Fibroblast of pulmonary artery (primary cell): ENCODE measurements around the gene MRE11.

Source experiments
- DNase-seq: peaks from one replicate; pipeline ENCODE4 v3.0.0-alpha.2; 2010; ENCODE audit warnings: low read depth
- H3K4me3 ChIP-seq: replicated peaks from 2 replicates; pipeline ENCODE4 v1.5.1; 2011; ENCODE audit warnings: low read depth, mild to moderate bottlenecking, control low read depth, low read length, moderate library complexity
- CTCF ChIP-seq: IDR thresholded peaks from 2 replicates; pipeline ENCODE4 v1.5.1; 2011; ENCODE audit warnings: mild to moderate bottlenecking, control low read depth, low read length, inconsistent platforms; ENCODE audit errors: missing control alignments

MRE11 gene

DNA sequence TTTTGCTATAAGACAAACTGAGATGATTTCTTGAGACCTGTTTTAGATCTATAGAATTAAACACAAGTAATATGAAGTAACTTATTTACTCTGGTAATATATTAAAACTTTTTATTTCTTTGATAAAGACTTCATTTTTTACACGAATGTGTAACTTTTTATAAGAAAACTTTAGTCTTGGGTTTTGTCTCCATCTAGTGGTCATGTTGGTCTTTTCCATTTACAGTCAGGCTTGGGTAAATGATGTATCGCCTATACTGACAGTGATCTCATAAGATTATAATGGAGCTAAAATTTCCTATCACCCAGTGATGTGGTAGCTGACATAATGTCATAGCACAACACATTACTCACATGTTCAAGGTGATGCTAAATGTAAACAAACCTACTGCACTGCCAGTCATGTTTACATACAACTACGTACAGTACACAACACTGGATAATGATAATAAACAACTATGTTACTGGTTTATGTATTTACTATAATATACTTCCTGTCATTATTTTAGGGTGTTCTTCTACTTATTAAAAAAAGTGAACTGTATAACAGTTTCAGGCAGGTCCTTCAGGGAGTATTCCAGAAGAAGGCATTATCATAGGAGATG, 11.1 kb upstream of the MRE11 start:
- no peak overlapping the region for H3K4me3 ChIP-seq
- TF ChIP-seq CTCF = peak; percentile 69
- peak; percentile 76 for DNase-seq

- DNase-seq = no peak
- H3K4me3 ChIP-seq = no peak overlapping the region
- TF ChIP-seq CTCF = no peak
These were observed 7.9 kb upstream of the MRE11 start for GRCh38 chr11:94501522-94501921.

- no peak for TF ChIP-seq CTCF
- no peak overlapping the region for H3K4me3 ChIP-seq
- no peak for DNase-seq
These were observed 6.5 kb upstream of the MRE11 start for GRCh38 chr11:94500181-94500580.

- no peak for DNase-seq
- TF ChIP-seq CTCF = no peak
- peak overlapping the region; percentile 93 for H3K4me3 ChIP-seq
These were observed 559 bp upstream of the MRE11 start for GRCh38 chr11:94494126-94494680.

DNA sequence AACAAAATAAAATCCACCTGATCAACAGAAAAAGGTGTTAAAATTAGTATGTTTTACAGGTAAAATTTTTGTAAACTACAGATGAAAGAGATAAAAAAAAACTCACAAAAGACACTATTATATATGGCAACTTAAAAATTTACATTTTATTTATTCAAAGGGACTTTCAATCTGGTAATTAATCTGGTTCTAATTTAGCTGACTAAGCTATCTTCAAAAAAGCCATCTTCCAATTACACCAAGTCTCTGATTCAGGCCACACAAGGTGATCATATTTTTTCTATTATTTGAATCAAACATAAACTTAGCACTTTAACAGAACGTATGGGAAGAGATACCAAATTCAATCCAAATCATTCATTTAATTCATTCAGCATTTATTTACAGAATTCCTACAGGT, 7.6 kb downstream of the MRE11 start:
- no peak for TF ChIP-seq CTCF
- no peak for DNase-seq
- H3K4me3 ChIP-seq = no peak overlapping the region

DNA sequence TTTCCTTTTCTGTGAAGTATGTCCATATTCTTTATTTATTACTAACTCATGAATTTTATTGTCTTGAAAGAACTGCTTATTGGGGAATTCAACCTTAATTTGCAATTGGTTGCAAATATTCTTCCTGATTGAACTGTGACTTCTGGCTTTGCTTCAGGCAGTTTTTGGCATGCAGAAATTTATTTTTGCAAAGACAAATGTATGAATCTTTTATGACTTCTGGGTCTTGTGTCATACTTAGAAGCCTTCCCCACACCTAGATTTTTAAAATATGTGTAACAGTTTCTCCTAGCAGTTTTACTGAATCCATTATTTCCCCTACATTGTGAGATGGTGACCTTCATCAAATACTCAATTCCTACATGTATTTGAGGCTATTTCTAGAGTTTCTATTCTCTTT, 12.3 kb downstream of the MRE11 start:
- no peak overlapping the region for H3K4me3 ChIP-seq

More for the DNA sequence above, 12.3 kb downstream of the MRE11 start:
- no peak for TF ChIP-seq CTCF
- no peak for DNase-seq
